GM12801 (cell line): ENCODE data around the gene GADL1.

Experiments
- TF ChIP-seq, protein P1 (sequence below): IDR thresholded peaks from one replicate; pipeline ENCODE4 v1.5.1; 2011; ENCODE audit warnings: control low read depth; ENCODE audit not compliant: insufficient read length; ENCODE audit errors: extremely low read depth

Gene GADL1

DNA sequence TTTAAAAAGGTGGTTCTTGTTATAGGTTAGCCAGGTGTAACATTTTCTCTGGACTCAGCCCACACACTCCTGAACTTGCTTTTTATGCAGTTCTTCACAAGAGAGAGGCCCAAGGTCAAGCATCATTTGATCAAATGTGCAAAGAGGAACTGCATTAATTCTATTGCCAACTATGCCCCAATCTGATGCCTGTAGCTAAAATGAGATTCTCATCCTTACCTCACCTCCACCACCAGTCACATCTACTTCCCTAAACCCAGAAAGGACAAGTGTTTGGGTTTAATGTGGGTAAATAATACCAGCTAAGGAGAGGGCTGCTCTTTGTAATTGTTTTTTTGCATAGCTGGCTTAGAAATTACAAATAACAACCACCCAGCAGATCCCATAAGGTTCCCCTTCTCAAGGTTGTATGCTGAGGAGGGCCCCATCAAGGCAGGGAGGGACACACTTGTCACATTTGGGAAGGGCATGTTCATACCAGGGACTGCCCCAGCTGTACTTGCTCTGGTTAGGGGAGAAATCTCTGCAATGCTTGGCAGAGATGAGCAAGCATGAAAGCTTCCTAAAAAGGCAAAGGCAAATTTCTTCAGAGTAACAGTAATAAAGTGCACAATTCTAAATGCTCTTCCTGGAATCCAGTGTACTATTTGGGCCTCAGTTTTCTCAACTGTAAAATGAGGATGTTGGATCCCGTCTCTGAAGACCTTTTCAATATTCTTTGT is 211.9 kb downstream of the GADL1 start:
- TF ChIP-seq, protein P1, sequence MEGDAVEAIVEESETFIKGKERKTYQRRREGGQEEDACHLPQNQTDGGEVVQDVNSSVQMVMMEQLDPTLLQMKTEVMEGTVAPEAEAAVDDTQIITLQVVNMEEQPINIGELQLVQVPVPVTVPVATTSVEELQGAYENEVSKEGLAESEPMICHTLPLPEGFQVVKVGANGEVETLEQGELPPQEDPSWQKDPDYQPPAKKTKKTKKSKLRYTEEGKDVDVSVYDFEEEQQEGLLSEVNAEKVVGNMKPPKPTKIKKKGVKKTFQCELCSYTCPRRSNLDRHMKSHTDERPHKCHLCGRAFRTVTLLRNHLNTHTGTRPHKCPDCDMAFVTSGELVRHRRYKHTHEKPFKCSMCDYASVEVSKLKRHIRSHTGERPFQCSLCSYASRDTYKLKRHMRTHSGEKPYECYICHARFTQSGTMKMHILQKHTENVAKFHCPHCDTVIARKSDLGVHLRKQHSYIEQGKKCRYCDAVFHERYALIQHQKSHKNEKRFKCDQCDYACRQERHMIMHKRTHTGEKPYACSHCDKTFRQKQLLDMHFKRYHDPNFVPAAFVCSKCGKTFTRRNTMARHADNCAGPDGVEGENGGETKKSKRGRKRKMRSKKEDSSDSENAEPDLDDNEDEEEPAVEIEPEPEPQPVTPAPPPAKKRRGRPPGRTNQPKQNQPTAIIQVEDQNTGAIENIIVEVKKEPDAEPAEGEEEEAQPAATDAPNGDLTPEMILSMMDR: no peak

DNA sequence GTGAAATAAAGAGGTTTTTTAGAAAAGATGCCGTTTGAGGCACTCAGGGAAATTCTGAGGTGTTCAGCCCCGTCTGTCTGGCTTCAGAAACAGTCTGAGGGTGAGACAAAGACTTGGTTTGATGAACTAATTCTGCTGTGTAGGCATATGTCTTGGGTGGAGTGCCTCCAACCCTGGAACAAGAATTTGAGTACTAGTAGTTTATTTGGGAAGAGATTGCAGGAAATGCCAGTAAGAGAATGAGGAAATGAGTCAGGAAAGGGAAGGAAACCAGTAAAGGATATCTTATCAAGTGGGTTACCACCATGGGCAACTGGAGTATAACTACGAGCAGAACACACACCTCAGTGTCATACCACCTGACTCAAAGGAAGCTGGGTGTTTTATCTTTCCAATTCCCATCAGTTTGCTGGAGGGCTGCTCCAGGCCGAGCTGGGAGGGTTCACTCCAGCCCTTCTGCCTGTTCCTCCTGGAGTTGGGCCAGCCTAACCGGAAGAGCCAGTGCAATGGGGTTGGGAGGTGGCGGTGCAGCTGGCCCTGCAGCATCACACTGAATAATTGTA is 212.7 kb downstream of the GADL1 start:
- TF ChIP-seq, protein P1: no peak

- TF ChIP-seq, protein P1: no peak
Measured at GRCh38 chr3:30680789-30681648, 213.4 kb downstream of the GADL1 start.

GRCh38 chr3:30679045-30679444 is 215.4 kb downstream of the GADL1 start:
- TF ChIP-seq, protein P1: no peak

DNA sequence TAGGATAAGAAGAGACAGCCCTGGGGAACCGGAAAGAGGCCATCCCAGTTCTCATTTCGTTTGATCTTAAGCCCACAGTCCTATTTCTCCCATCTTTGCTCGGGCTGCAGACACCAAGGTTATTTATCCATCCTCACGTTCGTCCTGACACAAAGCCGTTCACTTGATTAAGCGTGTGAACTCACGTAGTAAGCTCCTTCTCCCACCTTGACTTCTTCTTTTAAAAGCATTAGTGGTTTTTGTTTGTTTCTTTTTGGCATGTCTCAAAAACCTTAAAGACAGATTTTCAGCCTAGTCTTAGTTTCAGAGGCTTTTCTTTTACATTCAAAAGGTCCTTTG is 217.1 kb downstream of the GADL1 start:
- TF ChIP-seq, protein P1: no peak

DNA sequence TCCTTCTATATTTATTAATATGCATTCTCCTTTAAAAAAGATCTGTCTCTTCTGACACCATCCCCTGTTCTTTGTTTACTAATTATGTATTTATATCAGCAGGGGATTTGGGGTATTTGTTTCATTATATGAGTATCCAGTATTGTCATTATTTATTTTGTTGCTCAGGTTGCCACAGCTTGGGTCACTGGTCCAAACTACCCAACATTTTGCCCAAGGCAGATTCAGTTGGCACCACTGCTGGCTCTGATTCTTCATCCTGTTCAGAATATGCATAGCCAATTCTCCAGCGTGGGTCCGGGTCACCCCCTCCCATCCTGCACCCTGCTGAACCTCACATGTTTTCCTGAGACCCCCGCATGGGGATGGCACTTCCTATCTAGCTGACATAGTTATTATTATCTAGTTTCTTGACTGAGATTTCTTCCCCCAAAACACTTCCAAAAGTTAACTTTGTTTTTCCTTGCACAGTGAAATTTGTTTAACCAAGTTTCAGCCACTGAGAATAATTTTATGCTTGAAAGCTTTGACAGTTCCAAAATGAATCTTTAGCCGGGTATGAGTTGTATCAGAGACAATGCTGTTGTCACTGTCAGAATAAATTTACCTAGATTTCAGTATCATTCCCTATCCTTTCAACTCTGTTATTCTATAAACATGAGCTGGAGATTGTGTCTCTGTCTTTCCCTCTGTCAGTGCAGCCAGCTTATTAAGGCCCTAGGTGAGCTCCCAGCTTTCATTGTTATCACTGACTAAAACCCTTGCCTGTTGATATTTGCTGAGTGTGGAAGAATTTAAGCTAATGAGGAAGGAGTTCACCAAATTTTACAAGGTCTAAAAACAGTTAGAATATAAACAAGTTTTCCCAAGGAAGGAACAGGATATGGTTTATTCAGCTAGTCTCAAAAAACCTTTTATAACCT is 217.8 kb downstream of the GADL1 start:
- TF ChIP-seq, protein P1: no peak
